PFSK-1 (cell line): Measurements from ENCODE around the gene MRPL58.

Experiments
- FOXP2 ChIP-seq: optimal IDR thresholded peaks from 2 replicates; pipeline ENCODE3; 2011; ENCODE audit warnings: borderline replicate concordance, control low read depth, inconsistent platforms; ENCODE audit not compliant: insufficient read depth; ENCODE audit errors: extremely low read length, extremely low read depth
- POLR2AphosphoS5 ChIP-seq: IDR thresholded peaks from 2 replicates; pipeline ENCODE4 v1.6.1; 2012; ENCODE audit warnings: low read depth, mild to moderate bottlenecking, control low read depth, low read length, moderate library complexity
- SIN3A ChIP-seq: IDR thresholded peaks from 2 replicates; pipeline ENCODE4 v1.6.1; 2012; ENCODE audit warnings: mild to moderate bottlenecking, low read length, moderate library complexity, borderline replicate concordance; ENCODE audit not compliant: insufficient read depth
- TAF1 ChIP-seq: IDR thresholded peaks from 2 replicates; pipeline ENCODE4 v1.6.1; 2012; ENCODE audit warnings: low read length, control low read depth, borderline replicate concordance; ENCODE audit not compliant: insufficient read depth
- TF ChIP-seq, protein P1 (sequence below), 2 experiments: IDR thresholded peaks; 2 replicates each; pipeline versions ENCODE4 v1.6.1 to v1.8.0; 2011 to 2012; ENCODE audit warnings: low read depth in 2 of 2, low read length in 2 of 2, control low read depth in 1 of 2, inconsistent platforms in 1 of 2, mild to moderate bottlenecking in 1 of 2, moderate library complexity in 1 of 2; ENCODE audit not compliant: insufficient read depth in 1 of 2

Gene MRPL58

DNA sequence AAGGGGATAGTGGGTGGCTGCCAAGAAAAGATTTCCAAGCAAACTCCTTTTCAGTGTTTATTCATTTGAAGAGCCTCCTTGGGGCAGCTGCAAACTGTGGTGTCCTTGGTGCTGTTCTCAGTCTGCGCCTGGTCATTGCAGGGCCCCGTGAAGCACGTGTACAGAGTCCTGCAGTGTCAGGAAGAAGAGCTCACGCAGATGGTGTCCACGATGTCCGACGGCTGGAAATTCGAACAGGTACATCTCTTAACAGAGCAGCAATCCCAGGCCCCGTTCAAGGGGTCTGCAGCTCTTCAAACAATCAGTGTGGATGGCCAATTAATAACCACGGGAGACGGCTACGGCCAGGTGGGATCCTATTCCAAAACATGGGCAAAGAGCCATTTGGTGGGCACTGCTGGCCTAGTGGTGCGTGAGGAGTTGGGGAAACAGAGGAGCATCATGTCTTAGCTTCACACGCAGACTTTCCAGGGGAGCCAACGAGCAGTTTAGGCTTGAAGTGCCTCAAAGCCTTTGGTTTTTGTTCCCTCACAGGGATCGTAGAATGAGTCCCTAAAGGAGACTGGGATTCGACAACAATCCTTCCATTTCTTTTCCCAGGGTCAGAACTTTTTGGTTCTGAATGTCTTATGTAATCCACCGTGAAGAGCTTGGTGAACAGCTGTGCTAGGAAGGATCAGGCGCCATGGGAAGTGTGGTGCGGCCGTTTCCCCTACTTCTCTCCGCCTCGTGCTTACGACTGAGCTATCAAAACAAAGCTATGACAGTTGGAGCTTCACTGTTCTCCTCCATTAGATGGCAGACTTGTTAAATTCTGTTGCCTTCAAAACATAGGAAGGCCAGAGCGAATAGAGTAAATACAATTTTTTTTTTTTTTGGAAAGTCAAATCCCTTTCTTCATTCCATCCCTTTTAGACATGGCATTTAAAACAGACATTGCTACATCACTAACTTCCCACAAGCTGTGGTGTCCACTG is 47.2 kb downstream of the MRPL58 start:
- TF ChIP-seq, protein P1, sequence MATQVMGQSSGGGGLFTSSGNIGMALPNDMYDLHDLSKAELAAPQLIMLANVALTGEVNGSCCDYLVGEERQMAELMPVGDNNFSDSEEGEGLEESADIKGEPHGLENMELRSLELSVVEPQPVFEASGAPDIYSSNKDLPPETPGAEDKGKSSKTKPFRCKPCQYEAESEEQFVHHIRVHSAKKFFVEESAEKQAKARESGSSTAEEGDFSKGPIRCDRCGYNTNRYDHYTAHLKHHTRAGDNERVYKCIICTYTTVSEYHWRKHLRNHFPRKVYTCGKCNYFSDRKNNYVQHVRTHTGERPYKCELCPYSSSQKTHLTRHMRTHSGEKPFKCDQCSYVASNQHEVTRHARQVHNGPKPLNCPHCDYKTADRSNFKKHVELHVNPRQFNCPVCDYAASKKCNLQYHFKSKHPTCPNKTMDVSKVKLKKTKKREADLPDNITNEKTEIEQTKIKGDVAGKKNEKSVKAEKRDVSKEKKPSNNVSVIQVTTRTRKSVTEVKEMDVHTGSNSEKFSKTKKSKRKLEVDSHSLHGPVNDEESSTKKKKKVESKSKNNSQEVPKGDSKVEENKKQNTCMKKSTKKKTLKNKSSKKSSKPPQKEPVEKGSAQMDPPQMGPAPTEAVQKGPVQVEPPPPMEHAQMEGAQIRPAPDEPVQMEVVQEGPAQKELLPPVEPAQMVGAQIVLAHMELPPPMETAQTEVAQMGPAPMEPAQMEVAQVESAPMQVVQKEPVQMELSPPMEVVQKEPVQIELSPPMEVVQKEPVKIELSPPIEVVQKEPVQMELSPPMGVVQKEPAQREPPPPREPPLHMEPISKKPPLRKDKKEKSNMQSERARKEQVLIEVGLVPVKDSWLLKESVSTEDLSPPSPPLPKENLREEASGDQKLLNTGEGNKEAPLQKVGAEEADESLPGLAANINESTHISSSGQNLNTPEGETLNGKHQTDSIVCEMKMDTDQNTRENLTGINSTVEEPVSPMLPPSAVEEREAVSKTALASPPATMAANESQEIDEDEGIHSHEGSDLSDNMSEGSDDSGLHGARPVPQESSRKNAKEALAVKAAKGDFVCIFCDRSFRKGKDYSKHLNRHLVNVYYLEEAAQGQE (IDR thresholded peaks at IDR 0.05; ENCODE audit: insufficient read depth in 1 of 2, low read depth in 2 of 2, low read length in 2 of 2): no peak
- TF ChIP-seq SIN3A (peak; percentile 81; the same call in 1 of the 2 replicates), TAF1 (no peak), FOXP2 (no peak)

DNA sequence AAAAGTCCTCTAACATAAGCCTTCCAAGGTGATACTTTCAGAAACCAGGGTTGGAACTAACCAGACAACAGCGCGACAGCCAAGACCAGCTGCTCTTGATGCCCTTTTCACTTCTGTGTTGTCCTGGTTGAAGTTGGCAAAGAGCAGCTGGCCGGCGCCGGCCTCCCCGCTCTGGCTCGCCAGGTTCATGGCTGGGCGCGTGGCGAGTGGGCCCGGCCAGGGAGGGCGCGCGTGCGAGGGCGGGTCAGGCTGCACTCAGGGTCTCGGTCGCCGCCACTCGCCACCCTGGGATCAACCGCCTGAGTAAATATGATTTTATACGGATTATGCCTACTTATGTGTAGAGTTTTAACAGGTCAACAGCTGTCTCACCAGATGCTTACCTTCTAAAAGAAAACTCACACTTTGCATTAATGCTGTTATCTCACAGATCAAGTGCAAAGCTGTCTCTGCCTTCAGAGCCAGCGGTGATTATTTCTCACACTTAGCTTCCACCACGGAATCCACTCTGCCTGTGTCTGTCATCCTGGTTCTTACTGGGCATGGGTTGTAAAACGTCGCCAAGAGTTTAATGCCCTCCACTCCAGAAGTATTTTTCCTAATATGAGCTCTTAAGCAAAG is 48.1 kb downstream of the MRPL58 start:
- TF ChIP-seq SIN3A (no peak), TAF1 (no peak), FOXP2 (no peak), POLR2AphosphoS5 (no peak)
- TF ChIP-seq, protein P1 (IDR thresholded peaks at IDR 0.05; ENCODE audit: insufficient read depth in 1 of 2, low read depth in 2 of 2, low read length in 2 of 2): no peak

DNA sequence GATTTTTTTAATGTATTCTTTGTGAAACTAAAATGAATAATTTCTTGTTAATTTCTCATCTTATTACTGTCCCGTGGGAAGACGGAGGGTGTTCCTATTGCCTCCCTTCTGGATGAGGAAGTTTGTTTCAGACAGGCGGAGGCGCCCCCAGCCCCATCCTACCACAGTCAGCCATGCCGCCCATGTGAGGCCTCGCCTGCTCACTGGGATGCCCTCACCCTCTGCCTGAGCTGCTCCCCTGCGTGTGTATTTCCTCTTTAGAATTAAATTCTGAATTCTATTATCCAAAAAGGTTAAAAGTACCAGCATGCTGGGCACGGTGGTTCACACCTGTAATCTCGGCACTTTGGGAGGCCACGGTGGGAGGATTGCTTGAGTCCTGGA is 48.6 kb downstream of the MRPL58 start:
- TF ChIP-seq SIN3A: no peak
- TF ChIP-seq, protein P1 (IDR thresholded peaks at IDR 0.05; ENCODE audit: insufficient read depth in 1 of 2, low read depth in 2 of 2, low read length in 2 of 2): no peak
- TF ChIP-seq FOXP2: no peak
- TF ChIP-seq POLR2AphosphoS5: no peak
- no peak for TF ChIP-seq TAF1

DNA sequence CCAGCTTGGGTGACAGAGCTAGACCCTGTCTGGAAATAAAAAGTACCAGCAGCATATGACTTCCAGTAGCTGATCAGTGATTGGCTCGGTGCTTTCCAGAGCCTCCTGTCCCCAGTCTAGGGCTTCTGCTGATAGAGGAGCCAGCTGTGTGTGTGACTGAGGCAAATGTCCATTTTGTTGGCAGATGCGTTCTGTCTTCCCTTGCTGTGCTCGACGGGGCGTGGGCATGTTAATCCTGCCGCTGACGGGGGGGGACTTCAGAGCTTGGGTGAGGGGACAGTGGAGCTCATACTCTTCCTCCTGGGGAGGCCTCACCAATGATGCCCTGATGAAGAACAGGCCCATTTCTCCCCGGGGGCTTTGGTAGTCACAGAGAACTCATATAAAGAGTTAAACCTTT is 49.1 kb downstream of the MRPL58 start:
- no peak for TF ChIP-seq POLR2AphosphoS5
- TF ChIP-seq, protein P1 (IDR thresholded peaks at IDR 0.05; ENCODE audit: insufficient read depth in 1 of 2, low read depth in 2 of 2, low read length in 2 of 2): no peak
- no peak for TF ChIP-seq TAF1
- TF ChIP-seq SIN3A: no peak
- TF ChIP-seq FOXP2: no peak

DNA sequence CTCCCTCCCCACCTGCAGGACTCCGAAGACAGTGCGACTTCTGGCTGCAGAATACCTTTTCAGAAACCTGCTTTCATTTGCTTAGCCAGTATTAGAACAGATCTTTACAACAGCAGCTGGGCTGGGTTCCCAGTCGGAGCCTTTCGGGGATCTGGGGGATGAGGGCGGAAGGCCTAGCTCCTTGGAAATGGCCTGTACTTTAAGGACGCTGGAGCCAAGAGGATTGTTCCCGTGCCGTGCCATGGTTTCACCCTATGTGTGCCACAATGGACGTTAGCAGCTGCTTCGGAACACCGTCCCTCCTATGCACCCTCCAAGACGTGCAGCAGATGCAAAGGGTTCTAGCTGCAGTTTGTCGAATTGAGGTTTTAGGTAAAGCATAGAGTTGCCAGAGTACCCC is 50.7 kb downstream of the MRPL58 start:
- no peak for TF ChIP-seq POLR2AphosphoS5
- no peak for TF ChIP-seq SIN3A
- no peak for TF ChIP-seq FOXP2
- TF ChIP-seq, protein P1 (IDR thresholded peaks at IDR 0.05; ENCODE audit: insufficient read depth in 1 of 2, low read depth in 2 of 2, low read length in 2 of 2): no peak
- TF ChIP-seq TAF1: no peak
